IPS-NIHi7 (cell line): ENCODE data around the gene ACKR3.

ENCODE experiments used
- DNase-seq: peaks from one replicate; pipeline ENCODE4 v3.0.0; 2012; ENCODE audit warnings: mixed read lengths; ENCODE audit errors: extremely low spot score

Gene ACKR3

DNA sequence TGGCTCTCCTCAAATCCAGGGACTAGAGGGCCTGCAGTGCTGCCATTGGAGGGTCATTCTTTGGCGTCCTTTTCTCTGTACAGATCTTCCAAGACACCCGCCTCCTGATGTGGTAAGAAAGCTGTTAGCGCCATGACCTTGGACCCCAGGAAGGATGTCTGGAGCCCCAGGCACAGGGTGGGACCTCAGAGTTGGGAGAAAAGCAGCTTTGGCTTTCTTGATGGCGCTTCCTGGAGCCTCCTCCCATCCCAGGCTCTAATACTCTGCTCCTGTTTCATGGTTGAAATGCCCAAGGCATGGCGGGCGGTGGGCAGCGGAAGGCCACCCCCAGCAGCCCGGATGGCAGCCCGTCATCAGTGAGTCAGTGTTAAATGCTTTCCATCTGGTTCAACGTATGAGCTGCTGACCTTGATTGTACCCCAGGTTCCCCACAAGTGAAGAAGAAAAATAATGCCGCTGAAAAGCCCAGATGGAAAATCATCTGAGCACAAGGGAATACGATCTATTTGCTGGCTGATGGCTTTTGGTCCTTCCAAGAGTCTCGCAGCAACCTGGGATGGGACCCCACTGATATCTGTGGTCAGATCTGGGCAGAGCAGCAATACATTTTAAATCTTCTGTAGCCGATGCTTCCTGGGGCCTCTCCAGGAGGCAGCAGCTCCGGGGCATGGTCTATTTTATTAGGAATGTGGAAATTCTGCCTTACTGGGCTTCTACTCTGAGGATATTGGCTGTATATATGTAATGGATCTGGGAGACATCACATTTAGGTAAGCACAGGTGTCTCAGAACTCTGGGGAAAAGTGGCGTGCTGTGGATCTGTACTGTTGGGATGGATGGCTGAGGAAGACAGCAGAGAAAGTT is 15.1 kb downstream of the ACKR3 start:
- no peak for DNase-seq

GRCh38 chr2:236585966-236586365 is 16.3 kb downstream of the ACKR3 start:
- no peak for DNase-seq

GRCh38 chr2:236587861-236588815 is 18.5 kb downstream of the ACKR3 start:
- no peak for DNase-seq

GRCh38 chr2:236588932-236589592 is 19.4 kb downstream of the ACKR3 start:
- DNase-seq, result no peak

GRCh38 chr2:236590846-236591245 is 21.2 kb downstream of the ACKR3 start:
- no peak for DNase-seq

DNA sequence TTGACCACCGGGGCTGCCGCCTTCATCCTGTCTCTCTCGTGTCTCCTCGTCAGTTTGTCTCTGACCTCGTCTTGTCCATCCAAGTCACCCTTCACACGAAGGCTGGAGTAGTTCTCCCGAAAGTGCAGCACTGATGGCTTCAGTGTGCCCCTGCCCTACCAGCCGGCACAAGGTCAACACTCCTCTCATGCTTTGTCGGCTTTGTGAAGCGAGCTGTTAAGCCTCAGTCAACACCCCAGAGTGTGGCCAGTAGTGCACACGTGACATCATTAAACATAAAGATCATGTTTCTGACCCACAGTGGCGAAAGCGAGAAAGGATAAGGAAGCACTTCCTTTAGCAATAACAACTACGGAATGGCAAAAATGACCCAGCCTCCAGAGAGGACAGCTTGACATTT is 23.2 kb downstream of the ACKR3 start:
- no peak for DNase-seq

DNA sequence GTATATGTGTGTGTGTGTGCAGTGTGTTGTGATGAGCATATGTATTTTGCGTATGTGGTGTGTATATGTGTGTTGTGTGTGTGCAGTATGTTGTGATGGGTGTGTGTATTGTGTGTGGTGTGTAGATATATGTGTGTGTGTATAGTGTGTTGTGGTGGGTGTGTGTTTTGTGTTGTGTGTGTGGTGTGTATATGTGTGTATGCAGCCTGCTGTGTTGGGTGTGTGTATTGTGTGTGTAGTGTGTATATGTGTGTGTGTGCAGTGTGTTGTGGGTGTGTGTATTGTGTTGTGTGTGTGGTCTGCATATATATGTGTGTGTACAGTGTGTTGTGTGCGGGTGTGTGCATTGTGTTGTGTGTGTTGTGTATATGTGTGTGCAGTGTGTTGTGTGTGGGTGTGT is 23.9 kb downstream of the ACKR3 start:
- DNase-seq, result no peak

DNA sequence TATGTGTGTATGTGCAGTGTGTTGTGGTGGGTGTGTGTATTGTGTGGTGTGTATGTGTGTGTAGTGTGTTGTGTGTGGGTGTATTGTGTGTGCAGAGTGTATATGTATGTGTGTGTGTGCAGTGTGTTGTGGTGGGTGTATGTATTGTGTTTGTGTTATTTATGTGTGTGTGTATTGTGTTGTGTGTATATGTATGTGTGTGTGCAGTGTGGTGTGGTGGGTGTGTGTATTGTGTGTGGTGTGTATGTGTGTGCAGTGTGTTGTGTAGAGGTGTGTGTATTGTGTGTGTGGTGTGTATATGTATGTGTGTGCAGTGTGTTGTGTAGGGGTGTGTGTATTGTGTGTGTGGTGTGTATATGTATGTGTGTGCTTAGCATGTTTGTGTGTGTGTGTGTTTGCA is 24.3 kb downstream of the ACKR3 start:
- no peak for DNase-seq

DNA sequence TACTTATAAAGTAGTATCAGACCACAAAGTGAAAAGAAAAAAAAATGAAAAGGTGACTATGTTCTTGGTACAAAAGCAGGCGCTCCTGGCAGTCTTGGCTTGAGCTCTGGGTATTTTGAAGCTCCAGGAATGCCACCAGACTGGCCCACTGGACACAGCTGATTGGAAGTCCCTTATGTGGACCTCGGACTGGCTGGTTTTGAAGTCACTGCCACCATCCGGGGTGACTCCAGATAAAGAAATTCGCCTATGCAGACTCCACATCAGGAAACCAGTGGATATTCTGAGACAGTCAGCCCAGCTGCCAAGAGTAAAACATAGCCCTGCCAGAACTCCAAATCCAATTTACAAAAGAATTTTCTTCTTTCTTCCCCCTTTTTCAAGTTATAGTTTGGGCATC is 28.0 kb downstream of the ACKR3 start:
- DNase-seq, result no peak

DNA sequence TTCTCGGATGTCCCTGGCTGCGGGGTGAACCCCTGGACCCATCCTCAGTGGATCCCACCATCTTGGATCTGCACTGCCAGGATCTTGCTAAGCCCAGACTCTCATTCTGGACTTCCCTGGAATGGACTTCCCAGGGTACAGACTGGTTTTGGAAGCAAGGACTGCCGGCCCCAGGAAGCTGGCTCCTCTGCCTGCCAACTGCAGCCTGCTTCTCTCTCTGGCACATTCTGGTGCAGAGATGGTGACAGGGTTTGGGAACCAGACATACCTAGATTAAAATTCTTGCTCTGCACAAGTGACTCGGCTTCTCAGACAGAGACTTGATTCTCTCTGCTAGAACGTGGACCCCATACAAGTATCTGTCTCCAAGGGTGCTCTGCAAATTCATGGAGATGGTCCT is 29.4 kb downstream of the ACKR3 start:
- DNase-seq, result no peak

- DNase-seq, result no peak
Observed at GRCh38 chr2:236600158-236600557, 30.5 kb downstream of the ACKR3 start.

DNA sequence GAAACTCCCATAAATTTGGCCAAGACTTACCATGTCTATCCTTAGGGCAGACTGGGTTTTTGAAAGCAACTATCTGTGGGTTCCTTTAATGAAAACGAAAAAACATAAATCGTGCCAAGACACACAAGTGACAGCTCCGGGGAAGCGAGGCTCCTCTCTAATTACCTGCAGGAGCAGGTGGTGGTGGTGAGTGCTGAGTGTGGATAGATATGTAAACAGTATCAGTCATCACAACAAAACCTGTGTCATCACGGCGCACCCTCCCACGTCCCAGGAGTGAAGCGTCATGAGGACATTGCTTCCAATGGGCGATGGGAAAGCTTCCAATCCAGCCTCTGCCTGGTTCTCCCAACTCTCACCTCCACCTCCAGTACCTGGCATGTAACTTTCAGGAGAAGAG is 31.3 kb downstream of the ACKR3 start:
- DNase-seq, result no peak

DNA sequence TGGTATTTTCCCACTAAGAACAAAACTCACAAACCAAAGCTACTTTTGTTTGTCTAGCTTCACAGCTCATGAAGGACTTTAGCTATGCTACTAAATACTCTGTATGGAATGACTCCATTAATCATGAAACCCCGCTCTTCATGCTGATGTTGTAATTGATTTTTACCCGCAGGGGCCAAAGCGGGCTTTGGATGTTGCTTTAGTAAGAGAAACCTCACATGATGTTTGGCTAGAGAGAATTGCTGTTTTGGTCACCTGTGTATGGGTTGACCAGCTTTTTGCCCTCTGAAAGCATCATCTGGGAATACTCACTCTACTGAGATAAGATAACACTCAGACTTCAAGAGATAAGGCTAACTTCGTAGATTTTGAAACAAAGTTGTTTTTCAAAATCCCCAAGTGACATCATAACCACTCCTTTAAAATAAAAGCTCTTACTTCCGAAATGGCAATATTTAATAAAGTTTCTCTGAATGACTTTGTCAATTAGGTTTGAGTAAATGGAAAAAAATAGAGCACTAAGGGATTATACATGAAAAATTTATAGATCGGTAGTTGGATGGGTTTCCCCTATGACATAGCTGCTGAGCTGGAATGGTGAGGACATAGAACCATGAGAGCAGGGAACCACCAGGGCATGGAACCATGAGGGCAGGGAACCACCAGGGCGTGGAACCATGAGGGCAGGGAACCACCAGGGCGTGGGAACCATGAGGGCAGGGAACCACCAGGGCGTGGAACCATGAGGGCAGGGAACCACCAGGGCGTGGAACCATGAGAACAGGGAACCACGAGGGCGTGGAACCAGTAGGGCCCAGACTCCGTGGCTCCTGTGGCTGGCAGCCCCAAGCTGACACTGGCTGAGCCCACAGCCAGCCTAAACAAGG is 31.9 kb downstream of the ACKR3 start:
- DNase-seq, result no peak

- no peak for DNase-seq
Observed at GRCh38 chr2:236602678-236603077, 33.1 kb downstream of the ACKR3 start.

DNA sequence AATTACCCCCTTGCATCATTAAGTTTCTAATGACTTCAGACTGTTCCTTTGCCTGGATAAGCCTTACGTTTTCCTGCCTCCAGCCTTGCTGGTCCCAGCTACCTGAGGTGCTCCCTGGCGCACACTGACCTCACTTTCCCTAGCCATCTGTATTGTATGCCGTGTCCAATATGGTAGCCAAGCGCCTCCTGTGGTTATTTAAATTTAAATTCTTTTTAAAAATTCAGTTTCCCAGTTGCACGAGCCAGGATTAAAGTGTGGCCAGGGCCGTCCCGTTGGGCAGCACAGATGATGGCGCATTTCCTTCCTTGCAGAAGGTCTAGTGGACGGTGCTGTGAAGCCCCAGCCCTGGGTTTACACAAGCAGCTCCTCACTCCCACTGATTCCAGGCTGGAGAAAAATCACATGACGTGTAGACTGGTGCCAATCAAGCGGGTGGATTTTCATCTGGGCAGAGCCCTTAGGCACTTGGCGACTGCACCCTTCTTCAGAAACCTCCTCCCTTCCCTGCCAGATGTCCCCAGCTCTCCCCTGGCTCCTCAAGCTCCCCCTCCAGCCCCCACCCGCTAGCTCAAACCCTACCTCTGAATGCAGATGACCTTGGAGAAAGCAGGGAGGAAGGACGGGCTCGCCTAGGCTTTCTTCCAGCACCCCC is 33.9 kb downstream of the ACKR3 start:
- no peak for DNase-seq

DNA sequence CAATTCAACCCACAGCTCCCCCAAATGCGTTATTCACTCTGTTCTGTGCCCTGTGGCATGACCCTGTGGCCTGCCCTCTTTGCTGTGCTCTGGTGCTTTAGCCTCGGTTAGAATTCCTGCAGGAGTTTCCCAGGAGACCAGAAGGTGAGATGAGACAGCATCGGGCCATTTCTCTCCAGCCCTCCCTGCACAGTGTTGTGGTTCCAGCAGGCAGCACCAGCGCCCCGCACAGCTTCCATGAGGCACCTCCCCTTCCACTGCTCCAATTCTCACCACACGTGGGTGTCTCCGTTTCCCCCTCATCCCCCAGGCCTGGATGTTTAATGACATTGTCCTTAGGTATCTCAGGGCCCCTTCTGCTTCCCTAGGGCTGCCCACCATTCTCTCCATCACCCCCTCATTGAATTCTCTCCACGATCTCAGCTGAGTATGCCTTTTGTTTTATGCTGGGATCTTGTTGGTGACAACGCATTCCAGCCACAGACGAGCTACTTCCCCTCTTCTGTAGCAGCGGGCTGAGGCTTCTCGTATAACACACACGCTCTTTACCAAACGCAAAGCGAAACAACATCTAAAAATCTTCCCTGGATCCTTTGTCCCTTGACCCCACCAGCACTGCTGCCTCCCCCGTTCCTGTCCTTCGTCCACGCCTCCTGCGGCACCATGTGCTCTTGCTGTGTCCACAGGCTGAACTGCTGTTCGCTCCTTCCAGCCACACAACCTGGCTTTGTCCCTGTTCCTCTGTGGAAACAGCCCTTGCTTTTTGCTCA is 35.1 kb downstream of the ACKR3 start:
- no peak for DNase-seq

GRCh38 chr2:236605345-236605734 is 35.7 kb downstream of the ACKR3 start:
- DNase-seq, result no peak

GRCh38 chr2:236606023-236606422 is 36.4 kb downstream of the ACKR3 start:
- no peak for DNase-seq

GRCh38 chr2:236607471-236608187 is 38.0 kb downstream of the ACKR3 start:
- DNase-seq, result no peak
